HL-60/S4 (cell line): ENCODE measurements around the gene ZC3H18.

Experiments
- in situ Hi-C: fragments of 300-500 bp; cut with MboI; formaldehyde crosslinking; loops from 2 replicates; pipeline ENCODE4 v1.14.3; 2022; ENCODE audit warnings: low sequenced_read_pairs

The ZC3H18 gene

GRCh38 chr16:88650749-88651275 is 80.6 kb downstream of the ZC3H18 start, which contains the start of gene CYBA:
TSS of gene CYBA (minus strand) at chr16:88651053. CDS start at chr16:88651013, 40 bp downstream.
- in situ Hi-C loops, result no loop called here

GRCh38 chr16:88651276-88651988 is 81.2 kb downstream of the ZC3H18 start:
- in situ Hi-C loops, result no loop called here

GRCh38 chr16:88651989-88652761 is 82.0 kb downstream of the ZC3H18 start:
- in situ Hi-C loops, result no loop called here

GRCh38 chr16:88652762-88653063 is 82.5 kb downstream of the ZC3H18 start:
- in situ Hi-C loops, result no loop called here

- in situ Hi-C loops, result no loop called here
Observed at GRCh38 chr16:88653101-88653500, 82.9 kb downstream of the ZC3H18 start.

- in situ Hi-C loops, result no loop called here
Observed at GRCh38 chr16:88653596-88654362, 83.6 kb downstream of the ZC3H18 start.

- in situ Hi-C loops, result no loop called here
Observed at GRCh38 chr16:88654363-88655052, 84.3 kb downstream of the ZC3H18 start.

- in situ Hi-C loops, result no loop called here
Observed at GRCh38 chr16:88655053-88655732, 85.0 kb downstream of the ZC3H18 start.

GRCh38 chr16:88655733-88656281 is 85.6 kb downstream of the ZC3H18 start:
- in situ Hi-C loops, result no loop called here

- in situ Hi-C loops, result no loop called here
Observed at GRCh38 chr16:88656291-88656980, 86.2 kb downstream of the ZC3H18 start.

- in situ Hi-C loops, result no loop called here
Observed at GRCh38 chr16:88657371-88657770, 87.2 kb downstream of the ZC3H18 start.

GRCh38 chr16:88658714-88659113 is 88.5 kb downstream of the ZC3H18 start:
- in situ Hi-C loops, result no loop called here

GRCh38 chr16:88659160-88659559 is 89.0 kb downstream of the ZC3H18 start:
- in situ Hi-C loops, result no loop called here

GRCh38 chr16:88661468-88661867 is 91.3 kb downstream of the ZC3H18 start:
- in situ Hi-C loops, result no loop called here

GRCh38 chr16:88662222-88662842 is 92.1 kb downstream of the ZC3H18 start:
- in situ Hi-C loops, result no loop called here

- in situ Hi-C loops, result no loop called here
Observed at GRCh38 chr16:88662843-88663606, 92.8 kb downstream of the ZC3H18 start, which contains the start of gene MVD. TSS of gene MVD (minus strand) at chr16:88663091. CDS start at chr16:88663080, 11 bp downstream.

- in situ Hi-C loops, result no loop called here
Observed at GRCh38 chr16:88665148-88665547, 94.9 kb downstream of the ZC3H18 start.

GRCh38 chr16:88665570-88665969 is 95.4 kb downstream of the ZC3H18 start:
- in situ Hi-C loops, result no loop called here
